SH-SY5Y (cell line): Measurements from ENCODE around the gene MRPL28.

Source experiments
- GATA2 ChIP-seq: IDR thresholded peaks from 2 replicates; pipeline ENCODE4 v1.6.1; 2011; ENCODE audit warnings: mild to moderate bottlenecking, low read depth, low read length
- GATA3 ChIP-seq: IDR thresholded peaks from 2 replicates; pipeline ENCODE4 v1.6.1; 2011; ENCODE audit warnings: low read depth, mild to moderate bottlenecking, low read length, moderate library complexity

DNA sequence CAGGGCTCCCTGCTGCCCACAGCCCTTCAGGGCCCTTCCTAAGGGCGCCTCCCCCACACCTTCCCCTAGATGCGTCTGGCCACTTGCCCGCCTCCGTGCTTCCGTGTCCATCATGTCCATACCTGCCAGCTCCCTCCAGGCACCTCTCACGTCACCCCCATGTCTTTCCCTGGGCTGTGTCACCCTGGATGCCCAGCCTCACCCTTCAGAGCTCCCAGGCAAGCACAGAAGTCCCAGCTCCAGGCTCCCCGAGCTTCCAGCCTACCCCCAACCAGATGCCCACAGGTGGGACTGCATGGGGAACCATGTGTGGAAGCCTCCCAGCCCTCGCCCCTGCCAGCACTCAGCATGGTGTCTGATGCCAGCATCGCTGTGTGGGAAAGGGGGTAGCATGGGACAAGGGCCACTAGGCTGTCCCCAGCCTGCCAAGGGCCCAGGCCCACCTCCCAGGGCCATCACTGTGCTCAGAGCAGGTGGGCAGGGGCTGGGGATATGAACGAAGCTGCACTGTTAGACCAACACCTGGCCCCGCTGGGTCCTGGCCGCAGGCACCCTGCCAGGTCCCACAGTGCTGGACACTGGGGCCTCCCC lies 16.0 kb downstream of the MRPL28 start:
- no peak for TF ChIP-seq GATA2
- TF ChIP-seq GATA3 = no peak
